Measurements from ENCODE around the gene UROC1. TPM values are rescaled to one million over a fixed set of nuclear protein-coding genes. Genes with fewer than 3 reads are reported as not detected.

UROC1 gene
- total RNA-seq, 1 experiment from 2014 or later, result not detected

DNA sequence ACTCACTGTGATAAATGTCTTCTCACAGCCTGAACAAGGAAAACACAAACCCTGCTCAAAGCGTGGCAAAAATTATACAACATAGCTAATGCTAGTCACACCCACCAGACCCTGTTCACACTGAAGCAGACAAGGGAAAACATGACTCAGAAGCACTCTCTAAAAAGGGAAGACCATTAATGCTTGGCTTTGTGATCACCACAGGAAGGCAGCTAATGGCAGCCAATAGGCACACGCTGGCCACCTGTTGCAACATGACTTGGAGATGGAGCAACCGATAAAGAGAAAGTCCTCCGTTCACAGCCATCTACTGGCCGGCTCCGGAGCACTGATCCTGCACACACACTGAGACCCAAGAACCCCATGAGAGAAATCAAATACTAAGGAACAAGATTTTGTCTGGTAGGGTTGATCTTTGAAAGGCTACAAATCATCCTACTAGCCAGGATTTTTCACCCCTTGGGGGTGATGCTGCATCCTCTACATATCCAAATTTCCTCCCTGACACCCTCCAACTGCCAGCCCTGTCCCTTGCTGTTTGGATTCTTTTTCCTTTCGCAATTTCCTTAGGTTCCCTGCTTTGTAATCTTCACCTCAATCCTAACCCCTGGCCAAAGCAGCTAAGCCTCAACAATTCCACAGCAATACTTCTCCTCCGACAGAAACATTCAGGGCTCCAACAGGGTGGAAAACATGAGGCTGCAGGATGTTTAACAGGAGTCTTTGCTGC lies 45.1 kb downstream of the UROC1 start:
- intact Hi-C loops (cut with micrococcal nuclease), result loop anchor here (1.0 to 10.0 kb wide), 2 partner anchors 228 to 338 kb away; no protein-coding TSS in a partner anchor
- H3K4me3 Mint-ChIP-seq (ENCODE audit: unreplicated experiment), result peak overlapping the region; percentile 82
- no peak for TF ChIP-seq CTCF (IDR thresholded peaks at IDR 0.05; ENCODE audit: unreplicated experiment)
- ChIA-PET CTCF (interaction anchor here (0.7 to 1.8 kb wide), 8 partner anchors 19 to 1074 kb away, joined by 3 to 5 read pairs (median 3); no protein-coding TSS in a partner anchor), POLR2A (interaction anchor here (0.6 to 1.5 kb wide), 11 partner anchors 10 to 1638 kb away, joined by 3 to 4 read pairs (median 3); no protein-coding TSS in a partner anchor)
- peaks cover 38% of the 10 kb centered on the region for H3K4me1 Mint-ChIP-seq (ENCODE audit: insufficient read depth, unreplicated experiment)
- DNase-seq (ENCODE audit: unreplicated experiment), result peak; percentile 98
- H3K27ac Mint-ChIP-seq (ENCODE audit: low read depth, unreplicated experiment), result peak overlapping the region; percentile 4
- BruUV-seq (replicated peaks), result TSS peak; percentile 67
- no peaks in the 10 kb centered on the region for H3K27me3 Mint-ChIP-seq (ENCODE audit: insufficient read depth, unreplicated experiment)
- H3K36me3 Mint-ChIP-seq (ENCODE audit: insufficient read depth, unreplicated experiment), result peaks cover 51% of the 10 kb centered on the region
- no peaks in the 10 kb centered on the region for H3K9me3 Mint-ChIP-seq (ENCODE audit: unreplicated experiment)

- no TSS peak for BruUV-seq (replicated peaks)
- intact Hi-C loops (cut with micrococcal nuclease), result no loop called here
- no peaks in the 10 kb centered on the region for H3K27me3 Mint-ChIP-seq (ENCODE audit: insufficient read depth, unreplicated experiment)
- peaks cover 64% of the 10 kb centered on the region for H3K36me3 Mint-ChIP-seq (ENCODE audit: insufficient read depth, unreplicated experiment)
- POLR2A ChIA-PET, result no interaction called here
- TF ChIP-seq CTCF (IDR thresholded peaks at IDR 0.05; ENCODE audit: unreplicated experiment), result no peak
- H3K9me3 Mint-ChIP-seq (ENCODE audit: unreplicated experiment), result no peaks in the 10 kb centered on the region
- CTCF ChIA-PET, result no interaction called here
- H3K4me1 Mint-ChIP-seq (ENCODE audit: insufficient read depth, unreplicated experiment), result peaks cover 28% of the 10 kb centered on the region
- DNase-seq (ENCODE audit: unreplicated experiment), result no peak
- peak overlapping the region; percentile 53 for H3K27ac Mint-ChIP-seq (ENCODE audit: low read depth, unreplicated experiment)
- H3K4me3 Mint-ChIP-seq (ENCODE audit: unreplicated experiment), result no peak overlapping the region
Measured at GRCh38 chr3:126469479-126469878, 48.1 kb downstream of the UROC1 start.

- intact Hi-C loops (cut with micrococcal nuclease), result no loop called here
- POLR2A ChIA-PET, result no interaction called here
- no peaks in the 10 kb centered on the region for H3K9me3 Mint-ChIP-seq (ENCODE audit: unreplicated experiment)
- CTCF ChIA-PET, result no interaction called here
- peak; percentile 20 for DNase-seq (ENCODE audit: unreplicated experiment)
- TF ChIP-seq CTCF (IDR thresholded peaks at IDR 0.05; ENCODE audit: unreplicated experiment), result no peak
- BruUV-seq (replicated peaks), result no TSS peak
- H3K4me1 Mint-ChIP-seq (ENCODE audit: insufficient read depth, unreplicated experiment), result peaks cover 20% of the 10 kb centered on the region
- peaks cover 70% of the 10 kb centered on the region for H3K36me3 Mint-ChIP-seq (ENCODE audit: insufficient read depth, unreplicated experiment)
- no peak overlapping the region for H3K4me3 Mint-ChIP-seq (ENCODE audit: unreplicated experiment)
- H3K27me3 Mint-ChIP-seq (ENCODE audit: insufficient read depth, unreplicated experiment), result no peaks in the 10 kb centered on the region
- no peak overlapping the region for H3K27ac Mint-ChIP-seq (ENCODE audit: low read depth, unreplicated experiment)
Measured at GRCh38 chr3:126468028-126468891, 49.3 kb downstream of the UROC1 start.

DNA sequence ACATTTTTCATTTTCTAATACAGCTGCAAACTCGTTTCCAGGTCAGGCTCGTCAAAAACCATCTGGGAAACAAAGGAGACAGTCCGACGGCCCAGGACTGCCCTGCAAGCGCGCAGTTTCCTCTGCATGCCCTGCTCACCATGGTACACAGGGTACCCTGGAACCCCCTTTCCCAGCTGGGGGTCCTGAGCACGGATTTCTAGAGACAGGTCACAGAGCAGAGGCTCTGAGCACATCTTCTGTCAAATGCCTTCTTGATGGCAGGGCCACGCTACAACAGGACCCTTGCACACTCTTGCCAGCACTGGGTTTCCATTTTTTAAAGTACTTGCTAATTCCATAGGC lies 50.0 kb downstream of the UROC1 start:
- Mint-ChIP-seq H3K9me3 (ENCODE audit: unreplicated experiment) (no peaks in the 10 kb centered on the region), H3K4me3 (ENCODE audit: unreplicated experiment) (no peak overlapping the region), H3K27me3 (ENCODE audit: insufficient read depth, unreplicated experiment) (no peaks in the 10 kb centered on the region), H3K4me1 (ENCODE audit: insufficient read depth, unreplicated experiment) (peaks cover 14% of the 10 kb centered on the region), H3K27ac (ENCODE audit: low read depth, unreplicated experiment) (no peak overlapping the region), H3K36me3 (ENCODE audit: insufficient read depth, unreplicated experiment) (peaks cover 77% of the 10 kb centered on the region)
- CTCF ChIA-PET, result no interaction called here
- BruUV-seq (replicated peaks), result no TSS peak
- DNase-seq (ENCODE audit: unreplicated experiment), result no peak
- TF ChIP-seq CTCF (IDR thresholded peaks at IDR 0.05; ENCODE audit: unreplicated experiment), result no peak
- POLR2A ChIA-PET, result no interaction called here
- intact Hi-C loops (cut with micrococcal nuclease), result no loop called here
